Activated T-helper 9 cell treated with anti-CD3 and anti-CD28 coated beads, Interleukin-2, amount 50 U/mL, for 16 hours (primary cell): ENCODE measurements around the gene SPDEF.

Source experiments
- DNase-seq: peaks from one replicate; pipeline ENCODE4 v3.0.0-alpha.2; 2020; ENCODE audit warnings: low read depth

Gene SPDEF

DNA sequence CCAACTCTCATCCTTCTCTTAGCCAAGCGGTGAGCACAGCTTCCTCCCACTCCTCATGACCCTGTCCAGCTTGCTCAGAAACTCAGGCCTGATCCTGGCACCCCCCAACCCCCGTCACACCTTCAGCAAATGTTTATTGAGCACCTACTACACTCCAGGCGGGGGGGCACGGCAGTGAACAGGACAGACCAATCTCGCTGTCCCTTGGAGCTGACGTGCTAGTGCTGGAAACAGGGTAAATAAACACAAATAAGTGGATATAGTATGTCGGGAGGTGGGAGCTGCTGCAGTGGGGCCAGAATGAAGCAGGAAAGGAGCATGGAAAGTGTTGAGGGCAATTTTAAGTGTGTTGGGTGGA, 7.4 kb upstream of the SPDEF start:
- no peak for DNase-seq

GRCh38 chr6:34562861-34563512, 6.9 kb upstream of the SPDEF start:
- no peak for DNase-seq

GRCh38 chr6:34562350-34562749, 6.2 kb upstream of the SPDEF start:
- no peak for DNase-seq

GRCh38 chr6:34561227-34561530, 5.0 kb upstream of the SPDEF start:
- no peak for DNase-seq

GRCh38 chr6:34560366-34561226, 4.5 kb upstream of the SPDEF start:
- DNase-seq = no peak

DNA sequence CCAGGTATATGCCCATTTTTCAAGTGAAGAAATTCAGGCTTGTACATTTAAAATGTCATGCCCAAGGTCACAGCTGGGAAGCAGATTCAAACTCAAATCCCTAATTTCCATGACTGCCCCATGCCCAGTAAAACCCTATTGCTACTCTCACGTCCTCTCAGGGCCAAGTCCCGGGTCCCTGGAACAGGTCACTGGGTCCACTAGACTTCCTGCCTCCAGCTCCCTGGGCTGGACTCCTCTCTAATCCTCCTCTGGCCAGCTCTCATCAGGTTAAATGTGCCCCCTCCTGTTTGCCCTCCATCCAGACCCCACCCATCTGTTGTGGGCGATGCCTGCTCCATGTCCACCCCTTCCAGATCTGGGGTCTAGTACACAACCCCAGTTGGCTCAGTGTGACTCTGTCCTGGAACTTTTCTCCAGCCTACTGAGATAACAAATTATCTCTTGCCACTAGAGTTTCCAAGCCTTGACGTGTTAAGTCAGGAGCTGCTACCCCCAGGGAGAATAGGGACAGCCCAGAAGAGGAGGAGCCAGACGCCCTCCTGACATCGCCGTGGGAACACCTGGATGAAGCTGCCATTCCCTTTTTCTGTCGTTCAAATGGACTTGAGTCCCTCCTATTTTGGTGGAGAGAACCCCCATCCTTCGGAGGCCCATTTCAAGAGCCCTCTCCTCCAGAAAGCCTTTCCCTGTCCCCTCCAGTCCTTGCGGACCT, 3.7 kb upstream of the SPDEF start:
- no peak for DNase-seq

DNA sequence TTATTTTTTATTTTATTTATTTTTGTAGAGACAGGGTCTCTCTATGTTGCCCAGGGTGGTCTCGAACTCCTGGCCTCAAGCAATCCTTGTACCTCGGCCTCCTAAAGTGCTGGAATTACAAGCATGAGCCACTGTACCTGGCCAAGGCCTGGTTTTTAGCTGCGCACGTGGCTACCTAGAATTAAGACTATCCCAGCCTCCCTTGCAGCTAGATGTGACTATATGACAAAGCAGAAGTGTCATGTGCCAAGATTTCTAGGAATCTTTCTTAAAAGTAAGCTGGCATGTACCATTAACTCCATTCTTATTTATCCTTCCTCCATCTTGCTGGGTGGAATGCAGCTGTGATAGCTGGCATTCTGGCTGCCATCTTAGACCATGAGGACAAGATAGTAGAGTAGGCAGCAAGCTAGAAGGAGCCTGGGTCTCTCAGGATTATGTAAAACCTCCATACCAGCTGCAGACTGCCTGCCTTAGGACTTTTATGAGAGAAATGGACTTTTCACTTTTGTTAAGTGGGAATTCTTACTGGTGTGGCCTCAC, 2.1 kb upstream of the SPDEF start:
- no peak for DNase-seq

GRCh38 chr6:34557228-34557627, 1.1 kb upstream of the SPDEF start:
- DNase-seq = no peak

GRCh38 chr6:34556493-34556892, 364 bp upstream of the SPDEF start:
- no peak for DNase-seq

DNA sequence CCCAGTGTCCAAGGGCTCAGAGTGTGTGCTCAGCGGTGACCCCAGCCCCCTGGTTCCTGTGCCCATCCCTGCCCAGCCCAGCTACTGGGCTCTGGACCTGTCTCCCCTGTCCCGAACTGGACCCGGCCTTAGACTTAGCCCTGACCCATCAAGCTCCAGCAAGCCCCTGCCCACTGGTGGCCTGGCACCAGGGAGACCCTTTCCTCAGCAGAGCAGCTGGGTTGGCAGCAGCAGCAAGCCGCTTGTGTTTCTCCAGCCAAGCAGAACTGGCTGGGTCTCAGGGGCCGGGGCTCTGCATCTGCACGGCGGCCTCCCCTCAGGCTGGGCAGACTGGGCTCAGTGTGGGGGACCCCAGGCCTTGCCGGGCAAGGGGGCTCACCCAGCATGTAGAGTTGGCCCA, 801 bp downstream of the SPDEF start:
- no peak for DNase-seq

GRCh38 chr6:34555007-34555322, 1.2 kb downstream of the SPDEF start:
- no peak for DNase-seq

GRCh38 chr6:34554291-34555006, 1.7 kb downstream of the SPDEF start:
- DNase-seq = no peak

GRCh38 chr6:34553750-34554149, 2.4 kb downstream of the SPDEF start:
- DNase-seq = no peak

GRCh38 chr6:34553146-34553545, 3.0 kb downstream of the SPDEF start:
- no peak for DNase-seq

DNA sequence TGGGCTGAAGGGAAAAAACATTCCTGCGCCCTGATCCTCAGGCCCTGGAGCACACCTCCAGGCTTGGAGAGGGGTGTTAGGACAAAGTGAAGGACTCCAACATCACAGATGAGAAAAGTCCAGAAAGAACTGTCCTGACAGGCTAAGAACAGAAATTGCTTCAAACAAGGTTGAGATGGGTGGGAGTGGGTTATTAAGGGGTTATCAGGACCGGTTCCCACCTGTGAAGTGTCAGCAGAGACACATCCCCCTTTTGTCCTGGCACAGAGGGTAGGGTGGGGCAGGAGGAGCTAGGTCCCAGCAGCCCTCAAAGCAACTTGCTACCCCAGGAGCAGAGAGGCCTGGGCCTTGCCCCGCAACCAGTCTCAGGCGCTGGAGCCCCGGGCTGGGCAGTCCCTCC, 3.5 kb downstream of the SPDEF start:
- no peak for DNase-seq

DNA sequence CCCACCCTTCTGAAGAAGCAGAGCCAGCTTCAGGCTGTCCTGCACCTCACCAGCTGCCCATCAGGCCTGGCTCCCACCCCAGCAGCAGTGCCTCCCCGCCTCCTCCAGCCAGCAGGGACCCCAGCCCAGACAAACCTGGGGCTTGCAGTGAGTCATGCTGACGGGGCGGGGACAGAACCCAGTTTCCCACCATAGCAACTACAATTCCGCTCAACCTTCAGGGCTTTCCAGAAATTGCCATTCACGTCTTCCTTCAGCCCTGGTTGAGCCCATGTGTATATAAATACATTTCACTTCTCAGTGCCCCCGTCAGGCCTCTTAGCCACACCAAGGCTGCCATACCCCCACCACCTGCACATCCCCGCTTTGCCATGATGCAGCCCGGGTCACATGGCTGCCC, 4.4 kb downstream of the SPDEF start:
- no peak for DNase-seq

GRCh38 chr6:34549804-34550202, 6.3 kb downstream of the SPDEF start:
- DNase-seq = no peak

DNA sequence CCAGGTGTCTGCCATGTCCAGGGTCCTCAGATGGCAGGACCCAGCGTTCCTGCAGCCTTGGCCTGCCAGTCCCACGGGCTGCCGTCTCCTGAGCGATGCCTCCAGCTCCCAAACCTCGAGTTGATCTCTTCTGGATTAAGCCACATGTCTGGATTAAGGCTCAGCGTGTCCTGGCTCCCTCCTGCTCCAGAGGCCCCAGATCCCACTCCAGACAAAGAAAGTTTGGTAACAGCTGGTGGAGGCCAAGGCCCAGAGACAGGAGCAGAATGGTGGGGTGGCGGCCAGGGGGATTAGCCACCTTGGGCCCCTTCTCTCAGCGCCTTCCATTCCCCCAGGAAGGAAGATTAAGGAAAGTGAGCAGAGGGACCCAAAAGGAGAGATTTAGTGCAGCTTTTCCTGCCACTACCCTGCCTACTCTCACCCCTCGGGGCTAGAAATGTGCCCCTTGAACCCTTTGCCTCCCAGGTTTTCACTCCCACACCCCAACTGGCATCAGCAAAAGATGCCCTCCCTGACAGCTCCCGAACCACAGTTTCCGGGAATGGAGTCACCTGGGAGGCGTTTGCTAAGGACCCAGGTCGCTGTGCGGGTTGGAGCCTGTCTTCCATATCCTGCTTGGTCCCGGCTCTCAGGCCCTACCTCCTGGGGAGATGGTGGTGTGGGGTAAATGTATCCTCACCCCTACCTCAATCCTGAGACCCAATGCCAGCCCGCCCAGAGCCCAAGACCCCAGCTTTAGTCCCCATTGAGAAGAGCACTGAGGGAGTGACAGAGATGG, 6.9 kb downstream of the SPDEF start:
- no peak for DNase-seq

GRCh38 chr6:34547701-34548644, 8.2 kb downstream of the SPDEF start:
- DNase-seq = no peak

DNA sequence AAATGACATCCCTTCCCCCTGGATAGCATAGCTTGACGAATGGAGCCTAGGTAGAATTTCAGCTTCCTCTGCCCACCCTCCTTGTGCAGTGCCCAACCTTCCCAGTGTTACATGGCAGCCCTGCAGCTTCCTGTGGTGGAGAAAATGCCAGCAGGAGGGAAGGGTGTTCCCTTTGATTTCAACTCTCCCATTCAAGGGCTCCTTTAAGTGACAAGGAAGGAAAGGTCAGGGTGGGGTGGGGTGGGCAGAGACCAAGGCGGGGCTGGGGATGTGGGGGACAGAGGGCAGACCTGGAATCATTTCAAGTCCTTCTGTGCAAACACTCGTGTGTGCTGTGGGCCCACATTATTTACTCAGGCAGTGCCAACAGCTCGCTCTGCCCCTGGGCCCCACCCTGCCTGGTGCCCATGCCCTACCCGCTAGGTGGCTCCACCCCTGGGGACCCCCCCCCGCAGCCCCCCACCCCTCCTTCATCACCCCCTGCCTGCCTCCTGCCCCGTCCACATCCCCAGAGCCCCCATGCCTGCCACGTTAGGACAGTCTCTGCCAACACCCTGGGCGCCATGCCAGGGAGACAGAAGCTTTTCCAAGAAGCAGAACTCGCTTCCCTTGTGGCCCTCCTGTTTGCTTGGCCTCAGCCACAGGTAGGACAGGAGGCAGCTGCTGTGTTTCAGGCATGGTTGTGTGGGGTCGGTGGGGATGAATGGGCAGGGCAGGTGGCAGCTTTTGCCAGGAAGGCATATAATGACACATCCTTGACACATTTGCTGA, 9.4 kb downstream of the SPDEF start:
- no peak for DNase-seq
